GM12892 (cell line): Measurements from ENCODE around the gene TSPO.
"Not testable (repeated sequence)": the region's sequence is repeated elsewhere in the genome, so short reads cannot be mapped to it uniquely, and the experiment has no call there.

Experiments
- DNase-seq: peaks from one replicate; pipeline ENCODE4 v3.0.0; 2011; ENCODE audit not compliant: insufficient read length
- FAIRE-seq: peaks from 2 replicates; lab custom pipeline; 2011; peaks lifted over from hg19 to GRCh38; lab: Jason Lieb, UNC
- POLR2A ChIP-seq: IDR thresholded peaks from 2 replicates; pipeline ENCODE4 v1.6.1; 2011; ENCODE audit warnings: low read depth, low read length, control low read depth
- POLR2AphosphoS5 ChIP-seq: IDR thresholded peaks from 2 replicates; pipeline ENCODE4 v1.6.1; 2011; ENCODE audit warnings: low read depth, low read length, control low read depth
- TAF1 ChIP-seq: IDR thresholded peaks from 2 replicates; pipeline ENCODE4 v1.6.1; 2011; ENCODE audit warnings: low read depth, mild to moderate bottlenecking, control low read depth, low read length, borderline replicate concordance

Gene TSPO

DNA sequence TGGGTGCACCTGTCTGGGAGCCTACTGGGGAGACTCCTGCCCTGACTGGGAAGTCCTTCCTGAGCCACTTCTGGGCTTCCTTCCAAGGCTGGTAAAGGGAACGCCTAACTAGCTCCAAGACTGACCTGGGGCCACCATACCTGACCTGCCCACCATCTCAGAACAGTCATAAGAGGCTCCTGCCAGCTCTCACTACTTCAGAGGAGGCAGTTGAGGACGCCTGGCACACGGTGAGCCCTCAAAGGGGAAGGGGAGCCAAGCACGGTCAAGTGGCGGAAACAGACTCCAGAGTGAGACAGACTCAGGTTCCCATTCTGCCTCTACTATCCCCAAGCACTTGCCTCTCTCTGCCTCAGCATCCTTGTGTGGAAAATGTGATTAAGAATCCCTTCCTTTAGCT is 15.8 kb upstream of the TSPO start:
- no peak for TF ChIP-seq POLR2A
- TF ChIP-seq POLR2AphosphoS5, result no peak
- TF ChIP-seq TAF1, result no peak
- DNase-seq (no peak), FAIRE-seq (no peak)

GRCh38 chr22:43136255-43136654 is 15.1 kb upstream of the TSPO start:
- DNase-seq, result peak; percentile 79
- TF ChIP-seq TAF1 (no peak), POLR2A (no peak), POLR2AphosphoS5 (no peak)
- FAIRE-seq, result peak; percentile 79

- TF ChIP-seq POLR2AphosphoS5 (no peak), POLR2A (no peak), TAF1 (no peak)
- FAIRE-seq, result no peak
- no peak for DNase-seq
Observed at GRCh38 chr22:43136801-43137200, 14.6 kb upstream of the TSPO start.

- DNase-seq (peak; percentile 93), FAIRE-seq (peak; percentile 98)
- TF ChIP-seq TAF1, result peak; percentile 74; the same call in 1 of the 2 replicates
- TF ChIP-seq POLR2A, result peak; percentile 78; the same call in 1 of the 2 replicates
- peak; percentile 51 for TF ChIP-seq POLR2AphosphoS5
Observed at GRCh38 chr22:43142880-43143562, 8.3 kb upstream of the TSPO start, which contains the start of gene MCAT. MCAT (minus strand) TSS chr22:43143398; CDS start chr22:43143348, 50 bp downstream.

DNA sequence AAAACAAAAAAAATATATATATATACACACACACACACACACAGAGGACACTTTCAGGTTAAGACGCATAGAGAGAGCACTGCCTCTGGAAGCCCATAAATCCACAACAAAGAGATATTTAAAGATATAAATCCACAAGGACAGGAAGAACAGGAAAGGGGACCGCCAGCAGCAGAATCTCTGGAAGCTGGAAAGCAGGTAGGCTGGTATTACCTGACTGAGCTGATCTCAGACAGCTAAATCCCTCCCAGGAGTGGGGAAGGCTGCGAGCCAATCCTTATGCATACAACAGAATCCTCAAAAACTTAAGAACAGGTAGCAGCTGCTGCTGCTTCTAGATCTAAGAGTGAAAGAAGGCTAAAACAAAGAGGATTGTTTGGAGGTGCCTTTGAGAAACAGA is 6.4 kb upstream of the TSPO start:
- TF ChIP-seq TAF1, result no peak
- no peak for TF ChIP-seq POLR2AphosphoS5
- no peak for TF ChIP-seq POLR2A
- FAIRE-seq (no peak), DNase-seq (no peak)

GRCh38 chr22:43145371-43145770 is 6.0 kb upstream of the TSPO start:
- not testable (repeated sequence) for FAIRE-seq, DNase-seq

- FAIRE-seq, result not testable (repeated sequence)
Observed at GRCh38 chr22:43146332-43146731, 5.0 kb upstream of the TSPO start.

GRCh38 chr22:43147821-43148220 is 3.5 kb upstream of the TSPO start:
- DNase-seq, result no peak
- no peak for TF ChIP-seq POLR2AphosphoS5
- TF ChIP-seq POLR2A, result no peak
- no peak for TF ChIP-seq TAF1
- FAIRE-seq, result peak; percentile 96

More at GRCh38 chr22:43146332-43146731, 5.0 kb upstream of the TSPO start:
- DNase-seq, result not testable (repeated sequence)

GRCh38 chr22:43148581-43148980 is 2.8 kb upstream of the TSPO start:
- no peak for TF ChIP-seq POLR2A
- no peak for TF ChIP-seq POLR2AphosphoS5
- TF ChIP-seq TAF1, result no peak
- FAIRE-seq (no peak), DNase-seq (no peak)

GRCh38 chr22:43150731-43151206 is 590 bp upstream of the TSPO start:
- TF ChIP-seq TAF1, result no peak
- no peak for TF ChIP-seq POLR2AphosphoS5
- TF ChIP-seq POLR2A, result no peak
- FAIRE-seq, result no peak
- no peak for DNase-seq

DNA sequence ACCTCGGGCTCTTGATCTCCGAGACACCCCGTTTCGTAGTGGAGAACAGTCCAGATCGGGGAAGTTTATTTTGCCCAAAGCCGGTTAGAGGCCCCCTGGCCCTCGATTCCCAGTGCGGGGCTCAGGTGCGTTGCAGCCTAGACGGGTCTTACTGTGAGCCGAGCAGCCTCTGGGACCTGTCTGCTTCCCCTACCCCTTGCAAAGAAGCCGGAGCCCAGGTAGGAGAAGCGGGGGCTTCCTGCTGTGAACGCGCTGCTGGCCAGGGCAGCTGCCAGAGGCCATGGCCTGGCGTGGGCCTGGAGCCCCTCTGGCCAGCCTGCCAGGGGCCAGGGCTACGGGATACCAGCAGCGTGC is 621 bp downstream of the TSPO start:
- TF ChIP-seq TAF1, result no peak
- TF ChIP-seq POLR2AphosphoS5, result no peak
- TF ChIP-seq POLR2A, result no peak
- FAIRE-seq (no peak), DNase-seq (no peak)

DNA sequence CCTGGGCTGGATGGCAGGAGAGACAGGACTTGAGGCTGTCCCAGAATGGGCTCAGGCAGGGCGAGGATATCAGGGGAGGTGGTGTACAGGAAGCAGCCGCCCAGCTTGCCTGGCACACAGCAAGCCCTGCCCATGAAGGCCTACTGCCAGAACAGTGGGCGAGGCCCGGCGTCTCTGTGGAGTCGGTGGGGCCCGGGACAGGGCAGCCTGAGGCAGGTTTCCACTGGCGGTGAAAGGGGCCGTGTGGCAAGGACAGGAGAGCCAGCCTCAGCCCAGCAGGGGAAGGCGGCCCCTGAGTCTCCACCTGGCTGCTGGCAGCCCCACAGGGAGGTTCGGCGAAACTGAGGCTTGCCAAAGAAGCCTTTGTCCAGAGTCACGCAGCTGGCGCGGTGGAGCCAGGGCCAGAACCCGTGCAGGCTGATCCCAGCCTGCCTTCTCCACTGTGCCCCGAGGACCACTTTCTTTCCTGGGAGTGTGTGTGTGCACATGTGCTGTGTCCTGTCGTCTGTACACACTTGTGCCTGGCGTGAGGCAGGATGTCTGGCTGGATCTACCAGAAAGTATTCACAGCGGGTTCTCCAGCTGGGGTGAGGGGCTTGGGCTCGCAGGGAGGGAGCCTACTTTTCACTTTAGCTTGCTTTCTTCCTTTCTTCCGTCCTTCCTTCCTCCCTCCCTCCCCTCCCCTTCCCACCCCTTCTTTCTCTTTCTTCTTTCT is 1.2 kb downstream of the TSPO start:
- FAIRE-seq (peak; percentile 96), DNase-seq (no peak)
- no peak for TF ChIP-seq POLR2AphosphoS5
- TF ChIP-seq POLR2A, result no peak
- TF ChIP-seq TAF1, result no peak
